SK-N-MC (cell line): Measurements from ENCODE around the gene ABHD17A.

Source experiments
- DNase-seq: peaks from one replicate; pipeline ENCODE4 v3.0.0-alpha.2; 2011; ENCODE audit warnings: low read depth, low spot score
- H3K27ac ChIP-seq: fragments of 200-600 bp; sonication (generic); 2 replicates; pipeline ENCODE4 v1.5.1; 2016; ENCODE audit warnings: mixed run types
- H3K36me3 ChIP-seq: fragments of 200-600 bp; sonication (generic); 2 replicates; pipeline ENCODE4 v1.6.1; 2017; ENCODE audit warnings: antibody characterized with exemption, low read length, mixed read lengths; ENCODE audit not compliant: insufficient read depth
- H3K4me3 ChIP-seq: fragments of 200-600 bp; sonication (generic); 2 replicates; pipeline ENCODE4 v1.5.1; 2016
- H3K9ac ChIP-seq: fragments of 200-600 bp; sonication (generic); 2 replicates; pipeline ENCODE4 v1.8.0; 2017; ENCODE audit warnings: mixed run types, mixed read lengths; ENCODE audit not compliant: insufficient read length
- H3K9me3 ChIP-seq: fragments of 200-600 bp; sonication (generic); 2 replicates; pipeline ENCODE4 v1.6.1; 2017; ENCODE audit warnings: low read depth, mild to moderate bottlenecking, antibody characterized with exemption, low read length, moderate library complexity, mixed read lengths
- EZH2 ChIP-seq: fragments of 200-600 bp; sonication (generic); IDR thresholded peaks from one replicate; pipeline ENCODE4 v1.6.1; 2017; ENCODE audit warnings: antibody characterized with exemption
- FOXP2 ChIP-seq: optimal IDR thresholded peaks from 2 replicates; pipeline ENCODE3; 2011; ENCODE audit warnings: mild to moderate bottlenecking, moderate library complexity; ENCODE audit not compliant: insufficient read depth; ENCODE audit errors: extremely low read length, control extremely low read depth
- POLR2AphosphoS5 ChIP-seq: IDR thresholded peaks from 2 replicates; pipeline ENCODE4 v1.6.1; 2012; ENCODE audit warnings: mild to moderate bottlenecking, low read depth, low read length, borderline replicate concordance

ABHD17A gene

DNA sequence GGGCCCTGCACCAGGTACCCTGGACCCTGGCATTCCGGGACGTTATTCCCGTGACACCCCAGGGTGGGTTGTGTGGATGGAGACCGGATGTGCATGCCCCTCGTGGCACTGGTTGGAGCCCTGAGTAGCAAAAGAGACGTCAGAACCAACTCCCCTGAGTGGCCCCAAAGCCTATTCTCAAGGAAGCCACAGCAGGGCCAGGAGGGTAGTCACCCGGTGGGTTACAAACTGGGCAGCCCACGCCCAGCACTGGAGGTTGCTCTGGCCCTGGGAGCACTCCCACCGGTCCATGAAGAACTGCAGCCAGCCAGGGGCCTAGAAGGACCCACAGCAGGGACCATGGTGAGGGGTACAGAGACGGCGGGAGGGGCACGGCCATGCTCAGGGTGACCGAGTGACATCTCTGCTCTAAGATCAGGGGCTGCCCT is 29.5 kb downstream of the ABHD17A start:
- no peak overlapping the region for H3K4me3 ChIP-seq
- DNase-seq = no peak
- peak overlapping the region; percentile 61; the same call in 1 of the 2 replicates for H3K27ac ChIP-seq
- H3K9ac ChIP-seq = no peak overlapping the region
- H3K9me3 ChIP-seq = no peaks in the 10 kb centered on the region
- TF ChIP-seq POLR2AphosphoS5 = no peak; the same call in 1 of the 2 replicates
- 0 out of 2 replicates have a peak, but pooled peaks cover 4% of the 10 kb centered on the region for H3K36me3 ChIP-seq

GRCh38 chr19:1855040-1855827 is 30.1 kb downstream of the ABHD17A start:
- Histone ChIP-seq H3K9ac (peak overlapping the region; percentile 41), H3K4me3 (peak overlapping the region; percentile 70), H3K9me3 (no peaks in the 10 kb centered on the region), H3K27ac (peak overlapping the region; percentile 81), H3K36me3 (0 out of 2 replicates have a peak, but pooled peaks cover 4% of the 10 kb centered on the region)
- no peak for DNase-seq
- TF ChIP-seq FOXP2 (no peak), POLR2AphosphoS5 (peak; percentile 33; the same call in 1 of the 2 replicates), EZH2 (no peak)

DNA sequence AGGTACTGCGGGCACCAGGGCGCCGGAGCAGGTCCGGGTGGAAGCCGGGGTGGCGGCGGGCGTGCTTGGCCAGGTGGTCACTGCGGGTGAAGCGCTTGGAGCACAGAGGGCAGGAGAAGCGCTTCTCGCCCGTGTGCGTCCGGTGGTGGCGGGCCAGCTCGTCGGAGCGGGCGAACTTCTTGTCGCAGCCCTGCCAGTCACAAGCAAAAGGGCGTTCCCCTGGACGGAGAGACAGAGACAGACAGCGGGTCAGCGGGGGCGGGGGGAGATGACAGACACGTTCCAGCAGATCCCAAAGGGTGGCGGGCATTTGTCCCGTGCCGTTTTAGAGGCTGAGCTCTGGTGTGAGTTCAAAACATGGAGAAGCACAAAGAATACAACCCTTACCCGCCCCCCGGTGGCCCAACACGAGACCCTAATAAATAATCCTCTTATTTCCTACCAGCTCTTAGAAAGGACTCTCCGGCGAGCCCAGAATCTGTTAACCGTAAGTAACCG is 30.7 kb downstream of the ABHD17A start:
- Histone ChIP-seq H3K9me3 (no peaks in the 10 kb centered on the region), H3K9ac (peak overlapping the region; percentile 41), H3K4me3 (peak overlapping the region; percentile 70), H3K27ac (peak overlapping the region; percentile 81), H3K36me3 (0 out of 2 replicates have a peak, but pooled peaks cover 4% of the 10 kb centered on the region)
- TF ChIP-seq EZH2 (no peak), FOXP2 (no peak), POLR2AphosphoS5 (no peak)
- no peak for DNase-seq

DNA sequence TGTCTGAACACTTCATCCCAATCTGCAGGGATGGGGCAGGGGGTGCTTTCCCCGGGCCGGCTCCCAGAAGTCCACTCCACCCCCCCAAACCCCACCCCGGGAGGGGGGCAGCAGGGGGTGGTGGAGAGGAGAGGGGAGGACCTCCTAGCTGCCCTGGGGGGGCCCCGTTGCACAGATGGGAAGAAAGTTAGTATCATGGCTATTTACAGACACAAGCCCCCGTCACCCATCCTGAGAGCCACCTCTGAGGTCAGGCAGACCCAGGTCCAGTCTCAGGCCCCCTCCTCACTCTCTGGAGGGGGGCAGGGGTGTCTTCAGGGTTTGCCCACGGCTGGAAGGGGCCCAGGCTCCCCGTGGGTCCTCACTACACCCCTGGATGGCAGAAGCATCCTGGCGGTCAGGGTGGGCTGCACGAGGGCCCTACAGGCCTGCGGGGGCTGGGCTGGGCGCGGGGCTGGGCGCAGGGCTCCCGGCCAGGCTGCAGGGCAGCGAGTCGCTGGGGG is 31.2 kb downstream of the ABHD17A start:
- H3K27ac ChIP-seq = peak overlapping the region; percentile 81
- TF ChIP-seq EZH2 (no peak), POLR2AphosphoS5 (no peak), FOXP2 (no peak)
- no peak for DNase-seq
- H3K36me3 ChIP-seq = 0 out of 2 replicates have a peak, but pooled peaks cover 4% of the 10 kb centered on the region
- no peaks in the 10 kb centered on the region for H3K9me3 ChIP-seq
- no peak overlapping the region for H3K9ac ChIP-seq
- H3K4me3 ChIP-seq = no peak overlapping the region

DNA sequence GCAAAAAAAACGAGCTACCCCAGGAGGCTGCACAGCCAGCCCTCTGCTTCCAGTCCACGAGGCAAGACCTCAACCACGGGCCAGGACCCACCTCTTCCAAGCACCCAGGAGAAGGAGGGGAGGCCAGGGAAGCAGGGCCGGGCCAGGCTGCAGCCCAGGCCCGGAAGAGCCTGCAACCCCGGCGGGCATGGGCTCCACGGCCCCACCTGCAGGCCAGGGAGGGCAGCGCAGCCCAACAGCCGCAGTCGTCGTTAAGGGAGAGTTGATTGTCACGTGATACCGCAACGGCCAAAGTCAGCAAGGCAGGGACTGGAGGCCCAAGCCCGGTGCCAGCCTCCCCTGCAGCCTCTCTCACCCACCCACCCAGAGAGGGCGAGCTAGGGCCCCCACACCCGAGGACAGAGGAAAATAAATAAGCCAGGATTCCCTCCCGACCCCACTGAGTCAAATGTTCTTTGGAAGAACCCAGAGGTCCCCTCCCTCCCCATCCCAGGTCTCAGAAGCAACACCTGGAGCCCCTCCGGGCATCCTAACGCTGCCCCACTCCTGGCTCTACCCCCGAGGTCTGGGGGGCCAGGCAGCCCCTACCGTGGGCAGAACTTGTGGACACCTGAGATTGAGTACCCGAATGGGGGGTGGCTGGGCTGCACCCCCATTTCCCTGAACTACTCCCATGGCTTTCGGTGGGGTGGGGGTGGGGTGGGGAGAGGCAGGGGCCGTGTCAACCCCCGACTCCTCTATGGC is 31.8 kb downstream of the ABHD17A start:
- Histone ChIP-seq H3K27ac (peak overlapping the region; percentile 91), H3K4me3 (peak overlapping the region; percentile 79), H3K36me3 (0 out of 2 replicates have a peak, but pooled peaks cover 4% of the 10 kb centered on the region), H3K9ac (peak overlapping the region; percentile 32), H3K9me3 (no peaks in the 10 kb centered on the region)
- TF ChIP-seq EZH2 = no peak
- TF ChIP-seq POLR2AphosphoS5 = no peak
- no peak for TF ChIP-seq FOXP2
- no peak for DNase-seq

- Histone ChIP-seq H3K27ac (peak overlapping the region; percentile 91), H3K4me3 (peak overlapping the region; percentile 79), H3K9ac (peak overlapping the region; percentile 39), H3K9me3 (no peaks in the 10 kb centered on the region), H3K36me3 (0 out of 2 replicates have a peak, but pooled peaks cover 4% of the 10 kb centered on the region)
- no peak for TF ChIP-seq POLR2AphosphoS5
- no peak for TF ChIP-seq FOXP2
- TF ChIP-seq EZH2 = no peak
- DNase-seq = no peak
These were observed 32.6 kb downstream of the ABHD17A start for GRCh38 chr19:1852581-1853128.

GRCh38 chr19:1851654-1852580 is 33.4 kb downstream of the ABHD17A start:
- peak overlapping the region; percentile 91 for H3K27ac ChIP-seq
- no peak for DNase-seq
- peak overlapping the region; percentile 79 for H3K4me3 ChIP-seq
- TF ChIP-seq EZH2 (no peak), POLR2AphosphoS5 (0 out of 2 replicates have a peak, but pooled peaks have one; percentile 25), FOXP2 (no peak)
- no peaks in the 10 kb centered on the region for H3K9me3 ChIP-seq
- H3K36me3 ChIP-seq = 0 out of 2 replicates have a peak, but pooled peaks cover 4% of the 10 kb centered on the region
- H3K9ac ChIP-seq = peak overlapping the region; percentile 39
